Epithelial cell of esophagus (primary cell): ENCODE measurements around the gene GINS1.

Experiments used
- DNase-seq: peaks from one replicate; pipeline ENCODE4 v3.0.0; 2010; ENCODE audit warnings: low read depth
- H3K4me3 ChIP-seq: 2 replicates; pipeline ENCODE4 v1.5.1; 2011; ENCODE audit warnings: mild to moderate bottlenecking, low read length, control low read depth
- CTCF ChIP-seq: IDR thresholded peaks from 2 replicates; pipeline ENCODE4 v1.5.1; 2011; ENCODE audit warnings: low read depth, mild to moderate bottlenecking, low read length, control low read depth, inconsistent platforms; ENCODE audit not compliant: insufficient read depth; ENCODE audit errors: missing control alignments

Gene GINS1

DNA sequence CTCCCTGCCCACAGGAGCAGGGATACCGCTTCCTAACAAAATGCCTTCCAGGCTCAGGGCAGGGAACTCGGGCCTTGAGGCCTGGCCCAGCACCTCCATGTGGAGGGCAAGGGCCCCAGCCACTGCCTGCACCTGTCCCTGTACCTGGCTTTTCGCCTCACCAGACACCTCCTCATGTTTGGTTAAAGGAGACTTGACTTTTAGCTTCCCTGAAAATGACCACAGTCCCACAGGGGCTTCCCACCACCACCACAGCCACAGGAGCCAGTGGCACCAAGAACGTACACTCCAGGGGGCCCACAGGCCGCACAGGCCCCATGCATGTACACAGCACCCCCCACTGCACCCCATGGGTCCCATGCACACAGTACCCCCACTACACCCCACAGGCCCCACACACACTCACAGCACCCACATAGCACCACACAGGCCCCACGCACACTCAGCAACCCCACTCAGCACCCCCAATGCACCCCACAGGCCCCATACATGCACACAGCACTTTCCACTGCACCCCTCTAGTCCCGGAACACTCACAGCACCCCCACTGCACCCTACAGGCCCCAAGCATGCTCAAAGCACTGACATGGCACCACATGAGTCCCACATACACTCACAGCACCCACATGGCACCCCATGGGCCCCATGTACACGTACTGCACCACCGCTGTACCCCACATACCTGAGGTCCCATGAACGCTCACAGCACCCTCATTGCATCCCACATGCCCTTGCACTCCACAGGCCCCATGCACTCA, 86.5 kb downstream of the GINS1 start:
- H3K4me3 ChIP-seq, result no peak overlapping the region
- no peak for DNase-seq
- TF ChIP-seq CTCF, result no peak

DNA sequence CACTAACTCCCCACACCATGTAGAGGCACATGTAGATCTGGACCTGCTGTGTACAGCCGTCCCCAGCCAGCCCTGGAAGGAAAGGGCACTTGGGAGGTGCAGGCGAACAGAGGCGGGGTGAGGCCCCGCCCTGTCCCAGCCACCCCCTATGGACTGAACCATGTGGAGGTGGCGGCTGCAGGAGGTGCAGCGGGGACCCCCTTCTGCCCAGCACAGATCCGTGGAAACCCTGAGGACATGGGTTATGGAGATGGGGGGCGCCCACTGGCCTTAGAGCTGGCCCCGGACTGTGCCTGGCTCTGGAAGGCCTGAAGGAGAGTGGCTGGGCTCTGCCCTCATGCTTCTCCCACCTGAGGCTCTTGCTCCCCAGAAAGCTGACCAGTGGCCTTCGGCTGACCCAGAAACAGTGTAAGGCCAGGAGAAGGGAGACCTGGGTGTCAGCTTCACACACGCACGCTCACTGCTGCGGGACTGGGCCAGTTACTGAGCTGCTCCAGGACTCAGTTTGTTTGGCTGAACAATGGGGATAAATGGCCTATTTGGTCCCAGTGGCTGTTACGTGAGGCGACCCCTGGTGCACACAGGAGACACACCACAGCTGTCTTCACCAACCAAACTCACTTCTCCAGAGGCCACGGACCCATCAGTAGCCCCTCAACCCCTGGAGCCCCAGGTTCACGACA, 87.2 kb downstream of the GINS1 start:
- H3K4me3 ChIP-seq, result no peak overlapping the region
- DNase-seq, result no peak
- no peak for TF ChIP-seq CTCF

DNA sequence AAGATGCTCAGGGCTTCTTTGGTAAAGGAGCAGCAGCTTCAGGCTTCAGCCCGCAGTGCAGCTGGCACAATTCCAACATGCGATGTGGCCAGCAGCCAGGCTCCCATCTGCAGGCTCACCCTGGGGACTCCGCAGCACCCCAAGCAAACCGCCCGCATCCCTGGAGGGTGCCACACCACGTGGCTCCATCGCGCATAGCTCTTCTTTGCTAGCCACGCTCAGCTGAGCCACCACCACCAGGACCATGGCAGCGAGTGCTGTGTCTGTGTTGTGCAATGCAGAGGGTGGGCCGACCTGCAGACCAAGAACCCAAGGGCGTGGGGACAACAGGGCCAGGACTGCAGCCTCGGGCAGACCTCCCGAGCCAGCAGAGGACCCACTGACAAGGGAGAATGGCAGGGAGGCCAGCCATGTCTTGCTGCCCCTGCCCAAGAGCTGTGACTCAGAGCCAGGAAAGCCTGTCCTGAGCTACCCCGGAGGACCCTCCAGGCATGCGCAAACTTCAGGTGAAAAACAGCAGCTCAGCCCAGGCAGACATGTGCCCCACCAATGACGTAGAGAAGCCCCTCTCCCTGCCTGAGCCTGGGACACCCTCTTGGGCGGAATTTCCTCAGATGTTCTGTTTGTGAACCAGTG, 87.8 kb downstream of the GINS1 start:
- H3K4me3 ChIP-seq, result no peak overlapping the region
- no peak for TF ChIP-seq CTCF
- no peak for DNase-seq

DNA sequence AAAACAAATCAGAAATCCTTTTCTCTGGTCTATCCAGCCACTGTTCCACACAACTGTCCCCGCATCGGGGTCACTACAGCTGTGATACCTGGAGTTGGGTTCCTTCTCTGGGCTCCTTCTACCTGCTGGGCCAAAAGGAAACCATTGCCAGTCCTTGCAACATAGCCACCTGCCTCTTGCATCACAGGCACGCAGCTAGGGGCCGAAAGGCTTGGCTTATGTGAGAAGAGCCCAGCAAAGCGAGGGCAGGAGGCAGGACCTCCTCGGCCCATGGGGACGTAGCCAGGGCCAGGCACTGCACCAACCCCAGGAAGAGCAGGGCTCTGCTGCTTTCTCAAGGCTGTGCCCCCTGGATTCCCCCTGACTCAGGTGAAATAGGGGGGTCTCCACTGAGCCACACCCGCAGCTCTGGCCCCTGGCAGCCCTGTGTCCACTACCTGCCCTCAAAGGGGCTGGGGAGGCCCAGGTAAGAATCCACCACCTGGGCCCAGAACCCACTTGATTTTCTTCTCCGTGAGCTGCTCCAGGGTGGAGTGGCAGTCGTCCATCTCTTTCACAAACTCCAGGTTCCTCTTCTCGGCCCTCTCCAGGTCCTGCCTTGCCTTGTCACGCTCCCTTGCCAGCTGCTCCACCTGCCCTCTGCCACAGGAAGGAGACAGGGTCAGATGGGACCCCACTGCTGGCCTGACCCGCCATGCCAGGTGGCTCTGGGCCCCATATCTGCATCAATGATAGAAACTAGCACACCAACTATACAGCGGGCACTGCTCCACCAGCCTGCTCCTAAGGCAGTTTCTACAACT, 88.9 kb downstream of the GINS1 start:
- no peak for TF ChIP-seq CTCF
- H3K4me3 ChIP-seq, result no peak overlapping the region
- no peak for DNase-seq

DNA sequence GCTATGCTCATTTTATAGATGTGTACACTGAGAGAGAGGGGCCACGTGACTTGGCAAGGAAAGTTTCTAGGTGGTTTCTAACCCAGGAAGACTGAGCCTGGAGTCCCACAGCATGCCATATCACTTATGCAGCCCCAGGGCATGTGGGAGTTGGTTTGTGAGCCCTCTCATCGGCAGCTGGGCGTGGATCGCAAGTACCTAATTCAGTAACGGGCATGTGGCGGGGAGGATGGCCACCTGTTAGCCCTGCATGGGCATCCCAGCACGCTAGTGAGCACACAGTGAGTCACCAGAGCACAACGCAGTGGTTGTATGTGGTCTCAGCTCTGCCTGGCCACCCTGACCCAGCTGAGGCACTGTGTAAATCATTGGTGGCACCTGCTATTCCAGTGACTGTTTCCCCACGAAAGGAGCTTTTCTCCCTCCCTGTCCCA, 89.5 kb downstream of the GINS1 start:
- no peak for TF ChIP-seq CTCF
- peak; percentile 85 for DNase-seq
- H3K4me3 ChIP-seq, result no peak overlapping the region

DNA sequence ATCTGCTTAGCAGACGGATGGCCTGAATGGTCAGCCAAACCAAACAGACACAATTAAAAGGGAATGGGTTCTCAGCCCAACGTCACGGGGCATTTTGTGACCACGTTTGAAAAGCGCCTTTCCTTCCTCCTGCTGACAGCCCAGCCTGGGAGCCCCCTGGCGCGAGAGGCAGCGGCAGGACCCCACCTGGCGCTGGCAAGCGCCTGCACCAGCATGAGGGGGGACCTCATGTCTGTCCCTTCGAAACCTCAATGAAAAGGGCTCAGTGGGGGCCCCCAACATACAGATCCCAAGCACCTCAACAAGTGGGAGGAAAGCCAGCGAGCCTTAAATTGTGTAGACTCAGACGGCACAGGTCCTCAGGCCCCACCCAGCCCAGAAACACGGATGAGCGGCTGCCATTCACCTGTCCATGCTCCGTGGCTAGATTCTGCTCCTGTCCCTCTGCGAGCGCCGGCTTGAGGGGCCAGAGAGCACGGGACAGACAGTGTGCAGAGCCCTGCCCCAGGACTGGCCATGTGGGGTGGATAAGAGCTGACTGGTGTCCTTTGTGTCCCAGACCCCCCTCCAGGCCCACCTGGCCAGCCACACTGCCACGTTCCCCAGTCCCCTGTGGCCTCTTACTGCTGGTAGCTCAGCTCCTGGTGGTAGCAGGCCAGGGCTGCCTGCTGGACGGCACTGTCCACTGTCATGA, 90.3 kb downstream of the GINS1 start:
- no peak for DNase-seq
- no peak for TF ChIP-seq CTCF
- no peak overlapping the region for H3K4me3 ChIP-seq
